Upper lobe of left lung (tissue), 6 donors: Measurements from ENCODE around the gene ATP6V1B1. TPM values are rescaled to one million over a fixed set of nuclear protein-coding genes. Genes with fewer than 3 reads are reported as not detected.
"Not testable (repeated sequence)": the region's sequence is repeated elsewhere in the genome, so short reads cannot be mapped to it uniquely, and the experiment has no call there.

Experiments used
- ATAC-seq, 2 donors: fragments of 200-7000 bp; cut with Tn5 transposase; one replicate each; pipeline ENCODE4 v1.9.1; 2022; ENCODE audit warnings: mild to moderate bottlenecking in 2 of 2, moderate library complexity in 2 of 2; ENCODE audit not compliant: low FRiP score in 2 of 2
- DNase-seq, 2 donors: peaks; one replicate each; pipeline ENCODE4 v3.0.0-alpha.2; 2019 to 2020
- H3K27ac ChIP-seq, 4 donors: fragments of 200-600 bp; sonication (generic); one replicate each; pipeline ENCODE4 v1.5.1; 2016 to 2019
- H3K27me3 ChIP-seq, 4 donors: fragments of 200-600 bp; sonication (generic); one replicate each; pipeline ENCODE4 v1.5.1; 2017 to 2019
- H3K36me3 ChIP-seq, 4 donors: fragments of 200-600 bp; sonication (generic); one replicate each; pipeline ENCODE4 v1.5.1; 2016 to 2019
- H3K4me1 ChIP-seq, 4 donors: fragments of 200-600 bp; sonication (generic); one replicate each; pipeline ENCODE4 v1.5.1; 2018 to 2019
- H3K4me3 ChIP-seq, 4 donors: fragments of 200-600 bp; sonication (generic); one replicate each; pipeline ENCODE4 v1.5.1; 2017 to 2019; ENCODE audit warnings: mild to moderate bottlenecking in 2 of 4, moderate library complexity in 1 of 4
- H3K9me3 ChIP-seq, 4 donors: fragments of 200-600 bp; sonication (generic); one replicate each; pipeline ENCODE4 v1.5.1; 2018 to 2019
- CTCF ChIP-seq, 6 experiments: fragments of 450-650 bp in 4 of 6; fragments of 200-600 bp in 2 of 6; sonication (generic) in 2 of 6; IDR thresholded peaks; one replicate each; pipeline ENCODE4 v1.5.1; 2016 to 2019; ENCODE audit warnings: antibody characterized with exemption in 6 of 6
- EP300 ChIP-seq, 4 donors: sonication (generic); formaldehyde crosslinking; IDR thresholded peaks; one replicate each; pipeline ENCODE4 v1.5.1; 2017; ENCODE audit warnings: antibody characterized with exemption in 4 of 4, control low read depth in 2 of 4
- POLR2A ChIP-seq, 4 donors: fragments of 450-650 bp; IDR thresholded peaks; one replicate each; pipeline ENCODE4 v1.5.1; 2016 to 2017; ENCODE audit warnings: antibody characterized with exemption in 4 of 4, mild to moderate bottlenecking in 2 of 4
- POLR2AphosphoS5 ChIP-seq, 2 donors: sonication (generic); formaldehyde crosslinking; IDR thresholded peaks; one replicate each; pipeline ENCODE4 v1.5.1; 2017; ENCODE audit warnings: antibody characterized with exemption in 2 of 2
- WGBS, 2 donors: methylation state at CpG; one replicate each; pipeline ENCODE4 v1.1.5; 2017 to 2018; 5-methylcytosine and 5-hydroxymethylcytosine counted together
- total RNA-seq, 6 donors: library from RNA; depleted of rRNA in 4 of 6; stranded (reverse); fragments of >200 nt in 4 of 6; gene quantifications; one replicate each; pipeline versions ENCODE4 v1.1.0 to v1.2.1, GENCODE V29; 2016 to 2021
- donor health status: DM: no; HTN: no; CAD: no; lungs with moderate emphysema.
- donor health status: DM: no; HTN: yes; CAD: no; lungs with severe emphysema.

ATP6V1B1 gene
- total RNA-seq, 6 donors from 2014 or later, result 1.6 to 23.0 (median 3.2) TPM; not detected in 1

- peak; percentile 59 to 66 for DNase-seq
- 1 to 2% methylated on average over 11 of the region's 11 CpGs for WGBS, 2 donors
- Histone ChIP-seq H3K9me3 (no peaks in the 10 kb centered on the region), H3K36me3 (peaks cover 0 to 18% (median 12%) of the 10 kb centered on the region in 4 donors), H3K4me1 (peaks cover 14 to 34% (median 17%) of the 10 kb centered on the region in 4 donors), H3K27me3 (no peaks in the 10 kb centered on the region), H3K27ac (peak overlapping the region in 3 of 4 donors; percentile 68 to 92 (median 92)), H3K4me3 (peak overlapping the region; percentile 62 to 100 (median 97))
- peak; percentile 42 to 51 for ATAC-seq
- TF ChIP-seq POLR2AphosphoS5 (IDR thresholded peaks at IDR 0.05) (no peak), EP300 (IDR thresholded peaks at IDR 0.05) (no peak), POLR2A (IDR thresholded peaks at IDR 0.05) (no peak), CTCF (IDR thresholded peaks at IDR 0.05) (peak in 1 of 6 experiments; percentile 20)
Observed at GRCh38 chr2:70995426-70995729, 59.7 kb downstream of the ATP6V1B1 start.

- H3K4me3 ChIP-seq, H3K36me3 ChIP-seq, H3K27ac ChIP-seq, DNase-seq, H3K9me3 ChIP-seq, ATAC-seq, H3K27me3 ChIP-seq: not testable (repeated sequence)
- peaks cover 1 to 18% (median 8%) of the 10 kb centered on the region in 4 donors for H3K4me1 ChIP-seq
- 89 to 92% methylated on average over 4 of the region's 4 CpGs for WGBS, 2 donors
Observed at GRCh38 chr2:70998885-70999284, 63.2 kb downstream of the ATP6V1B1 start.

GRCh38 chr2:70999362-70999761 is 63.7 kb downstream of the ATP6V1B1 start:
- peaks cover 0 to 16% (median 7%) of the 10 kb centered on the region in 4 donors for H3K4me1 ChIP-seq
- DNase-seq (no peak), ATAC-seq (no peak)
- no peak overlapping the region for H3K4me3 ChIP-seq
- H3K9me3 ChIP-seq, result no peaks in the 10 kb centered on the region
- WGBS, 2 donors, result 55 to 61% methylated on average over 2 of the region's 2 CpGs
- H3K27me3 ChIP-seq, result no peaks in the 10 kb centered on the region
- no peaks in the 10 kb centered on the region for H3K36me3 ChIP-seq
- TF ChIP-seq CTCF (IDR thresholded peaks at IDR 0.05), result no peak
- no peak for TF ChIP-seq POLR2AphosphoS5 (IDR thresholded peaks at IDR 0.05)
- TF ChIP-seq EP300 (IDR thresholded peaks at IDR 0.05), result no peak
- TF ChIP-seq POLR2A (IDR thresholded peaks at IDR 0.05), result no peak
- H3K27ac ChIP-seq, result no peak overlapping the region

DNA sequence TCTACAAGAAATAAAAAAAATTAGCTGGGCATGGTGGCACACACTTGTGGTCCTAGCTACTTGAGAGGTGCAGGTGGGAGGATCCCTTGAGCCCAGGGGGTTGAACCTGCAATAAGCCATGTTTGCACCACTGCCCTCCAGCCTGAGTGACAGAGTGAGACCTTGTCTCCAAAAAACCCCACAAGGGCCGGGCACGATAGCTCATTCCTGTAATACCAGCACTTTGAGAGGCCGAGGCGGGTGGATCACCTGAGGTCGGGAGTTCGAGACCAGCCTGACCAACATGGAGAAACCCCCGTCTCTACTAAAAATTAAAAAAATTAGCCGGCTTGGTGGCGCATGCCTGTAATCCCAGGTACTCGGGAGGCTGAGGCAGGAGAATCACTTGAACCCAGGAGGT is 64.2 kb downstream of the ATP6V1B1 start:
- not testable (repeated sequence) for H3K27ac ChIP-seq, ATAC-seq, H3K36me3 ChIP-seq, H3K27me3 ChIP-seq, H3K9me3 ChIP-seq, H3K4me3 ChIP-seq
- WGBS, 2 donors, result 91 to 94% methylated on average over 10 of the region's 10 CpGs
- DNase-seq, result peak in 1 of 2 donors; percentile 18
- H3K4me1 ChIP-seq, result peaks cover 0 to 16% (median 7%) of the 10 kb centered on the region in 4 donors

DNA sequence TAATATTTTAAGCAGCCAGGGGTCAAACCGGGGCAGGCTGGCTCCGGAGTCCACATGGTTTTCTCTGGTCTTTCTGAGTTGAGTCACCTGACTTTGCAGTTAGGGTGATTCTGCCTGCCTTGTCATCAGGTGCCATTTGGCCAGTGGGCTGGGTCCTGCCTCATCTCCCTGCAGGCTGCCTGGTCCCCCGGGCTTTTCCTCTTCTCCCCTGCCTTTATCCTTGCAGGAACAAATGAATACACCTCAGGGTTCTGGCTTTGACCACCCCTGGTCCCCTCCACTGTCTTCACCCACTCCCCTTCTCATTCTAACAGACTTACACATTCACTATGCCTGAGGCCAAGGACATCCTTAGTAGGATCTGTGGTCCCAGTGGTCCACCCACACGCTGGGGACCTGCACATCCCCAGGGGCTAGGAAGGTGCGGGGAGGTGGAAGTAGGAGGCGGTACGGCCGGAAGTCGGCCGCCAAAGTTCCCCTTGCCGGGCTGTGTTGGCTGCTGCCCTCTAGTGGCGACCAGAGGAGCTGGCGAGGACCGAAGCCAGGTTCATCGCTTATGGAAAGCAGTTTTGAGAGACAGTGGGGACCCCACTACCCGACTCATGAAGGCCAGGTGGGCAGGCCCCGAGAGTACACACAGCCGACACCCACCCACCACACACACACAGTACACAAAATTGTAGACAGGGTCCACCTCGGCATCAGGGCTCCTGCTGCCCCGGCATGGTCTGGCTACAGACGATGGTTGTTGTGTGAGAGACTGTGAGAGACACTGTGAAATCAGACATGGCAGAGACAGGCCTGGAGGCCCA is 65.3 kb downstream of the ATP6V1B1 start:
- 26 to 60% methylated on average over 6 to 21 of the region's 21 CpGs for WGBS, 2 donors
- H3K4me1 ChIP-seq, result peaks cover 0 to 10% (median 7%) of the 10 kb centered on the region in 4 donors
- peak; percentile 75 to 95 (median 88) for TF ChIP-seq CTCF (IDR thresholded peaks at IDR 0.05)
- peak in 1 of 2 donors; percentile 14 for TF ChIP-seq POLR2AphosphoS5 (IDR thresholded peaks at IDR 0.05)
- no peak for TF ChIP-seq EP300 (IDR thresholded peaks at IDR 0.05)
- TF ChIP-seq POLR2A (IDR thresholded peaks at IDR 0.05), result no peak
- no peaks in the 10 kb centered on the region for H3K36me3 ChIP-seq
- no peaks in the 10 kb centered on the region for H3K9me3 ChIP-seq
- ATAC-seq (peak; percentile 80 to 92), DNase-seq (peak; percentile 85 to 87)
- H3K4me3 ChIP-seq, result peak overlapping the region in 2 of 4 donors; percentile 39 to 40
- H3K27ac ChIP-seq, result peak overlapping the region in 1 of 4 donors; percentile 6
- no peaks in the 10 kb centered on the region for H3K27me3 ChIP-seq

GRCh38 chr2:71001592-71001927 is 65.9 kb downstream of the ATP6V1B1 start:
- 66 to 90% methylated on average over 5 of the region's 5 CpGs for WGBS, 2 donors
- DNase-seq (no peak), ATAC-seq (no peak)
- Histone ChIP-seq H3K9me3 (no peaks in the 10 kb centered on the region), H3K4me1 (peaks cover 0 to 10% (median 7%) of the 10 kb centered on the region in 4 donors), H3K27ac (no peak overlapping the region), H3K4me3 (no peak overlapping the region), H3K27me3 (no peaks in the 10 kb centered on the region), H3K36me3 (no peaks in the 10 kb centered on the region)
- TF ChIP-seq EP300 (IDR thresholded peaks at IDR 0.05), result no peak
- TF ChIP-seq POLR2A (IDR thresholded peaks at IDR 0.05), result no peak
- TF ChIP-seq POLR2AphosphoS5 (IDR thresholded peaks at IDR 0.05), result no peak
- no peak for TF ChIP-seq CTCF (IDR thresholded peaks at IDR 0.05)
